ENCODE measurements around the gene BCDIN3D.

The BCDIN3D gene

DNA sequence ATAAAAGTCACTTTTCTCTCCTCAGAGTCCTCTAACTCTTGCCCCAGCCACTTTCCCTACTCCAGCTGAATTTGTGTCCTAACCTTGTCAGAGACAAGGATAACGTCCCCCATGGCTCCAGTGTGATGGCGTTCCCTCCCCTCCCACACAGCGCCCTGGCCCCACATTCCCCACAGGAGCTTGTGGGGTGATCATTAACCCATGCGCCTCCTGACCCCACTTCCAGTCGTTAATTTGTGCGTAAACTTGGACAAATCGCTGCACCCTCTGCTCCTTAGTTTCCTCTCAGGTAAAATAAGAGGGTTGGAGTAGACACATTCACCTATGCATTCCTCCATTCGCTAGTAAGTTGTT, 22.9 kb upstream of the BCDIN3D start:
- H2AFZ ChIP-seq (ENCODE audit: low read depth, low read length), result no peak overlapping the region
- no peak overlapping the region for H3K4me3 ChIP-seq (ENCODE audit: low read depth in 1 of 2, low read length in 2 of 2)
- no peaks in the 10 kb centered on the region for H3K79me2 ChIP-seq (ENCODE audit: insufficient read depth, low read length)
- no peaks in the 10 kb centered on the region for H3K36me3 ChIP-seq (ENCODE audit: insufficient read depth, low read length)
- H3K4me2 ChIP-seq (ENCODE audit: insufficient read depth, low read length), result no peak overlapping the region
- H4K20me1 ChIP-seq (ENCODE audit: insufficient read depth, low read length), result no peaks in the 10 kb centered on the region; the same call in 1 of the 2 replicates
- H3K9ac ChIP-seq (ENCODE audit: low read depth, low read length), result no peak overlapping the region
- H3K27ac ChIP-seq (ENCODE audit: low read length), result no peak overlapping the region
- ATAC-seq (ENCODE audit: insufficient read depth, low read depth) (no peak), DNase-seq (no peak)
- no peak for TF ChIP-seq CTCF (IDR thresholded peaks at IDR 0.05; ENCODE audit: borderline replicate concordance, extremely low read depth, low read length, poor library complexity, severe bottlenecking)
- TF ChIP-seq EZH2 (IDR thresholded peaks at IDR 0.05; ENCODE audit: borderline replicate concordance, low read depth, low read length, severe bottlenecking), result no peak
- H3K9me3 ChIP-seq (ENCODE audit: insufficient read depth, low read length, severe bottlenecking), result no peaks in the 10 kb centered on the region
- no peaks in the 10 kb centered on the region for H3K4me1 ChIP-seq (ENCODE audit: insufficient read depth, low read length)
- H3K27me3 ChIP-seq (ENCODE audit: insufficient read depth, low read length, poor library complexity), result no peaks in the 10 kb centered on the region

DNA sequence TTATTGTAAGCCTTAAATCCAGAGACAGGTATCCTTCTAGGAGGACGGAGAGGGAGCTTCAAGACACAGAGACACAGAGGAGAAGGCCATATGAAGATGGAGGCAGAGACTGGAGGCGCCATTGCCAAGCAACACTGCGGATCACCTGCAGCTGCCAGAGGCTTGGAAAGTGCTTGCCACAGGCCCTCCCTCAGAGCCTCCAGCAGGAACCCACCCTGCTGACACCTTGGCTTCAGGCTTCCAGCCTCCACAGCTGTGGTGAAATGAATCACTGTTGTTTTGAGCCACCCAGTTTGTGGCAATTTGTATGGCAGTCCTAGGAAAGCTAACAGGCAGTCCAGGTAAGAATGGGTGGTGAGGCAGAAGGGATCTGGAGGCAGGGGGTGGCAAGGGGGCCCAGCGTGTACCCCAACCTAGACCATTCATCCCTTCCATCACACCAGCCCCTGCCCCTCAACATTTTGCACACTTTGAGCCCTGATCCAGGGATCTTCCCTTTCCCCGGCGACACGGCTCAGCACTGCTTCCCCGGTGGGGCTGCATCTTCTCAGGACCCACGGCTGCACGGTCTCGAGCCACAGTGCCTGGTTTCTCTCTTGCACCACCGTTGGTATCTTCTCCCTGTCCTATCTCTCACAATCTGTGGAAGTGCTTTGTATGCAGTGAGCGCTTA, 22.3 kb upstream of the BCDIN3D start:
- no peak overlapping the region for H3K9ac ChIP-seq (ENCODE audit: low read depth, low read length)
- no peak overlapping the region for H3K27ac ChIP-seq (ENCODE audit: low read length)
- no peaks in the 10 kb centered on the region for H3K9me3 ChIP-seq (ENCODE audit: insufficient read depth, low read length, severe bottlenecking)
- H4K20me1 ChIP-seq (ENCODE audit: insufficient read depth, low read length), result no peaks in the 10 kb centered on the region; the same call in 1 of the 2 replicates
- ATAC-seq (ENCODE audit: insufficient read depth, low read depth) (no peak), DNase-seq (no peak)
- no peaks in the 10 kb centered on the region for H3K4me1 ChIP-seq (ENCODE audit: insufficient read depth, low read length)
- H3K79me2 ChIP-seq (ENCODE audit: insufficient read depth, low read length), result no peaks in the 10 kb centered on the region
- H3K4me2 ChIP-seq (ENCODE audit: insufficient read depth, low read length), result no peak overlapping the region
- H3K4me3 ChIP-seq (ENCODE audit: low read depth in 1 of 2, low read length in 2 of 2), result no peak overlapping the region
- no peaks in the 10 kb centered on the region for H3K27me3 ChIP-seq (ENCODE audit: insufficient read depth, low read length, poor library complexity)
- TF ChIP-seq EZH2 (IDR thresholded peaks at IDR 0.05; ENCODE audit: borderline replicate concordance, low read depth, low read length, severe bottlenecking) (no peak), CTCF (IDR thresholded peaks at IDR 0.05; ENCODE audit: borderline replicate concordance, extremely low read depth, low read length, poor library complexity, severe bottlenecking) (no peak)
- no peaks in the 10 kb centered on the region for H3K36me3 ChIP-seq (ENCODE audit: insufficient read depth, low read length)
- no peak overlapping the region for H2AFZ ChIP-seq (ENCODE audit: low read depth, low read length)

GRCh38 chr12:49864798-49865090, 21.8 kb upstream of the BCDIN3D start:
- Histone ChIP-seq H3K4me3 (ENCODE audit: low read depth in 1 of 2, low read length in 2 of 2) (no peak overlapping the region), H3K9me3 (ENCODE audit: insufficient read depth, low read length, severe bottlenecking) (no peaks in the 10 kb centered on the region), H2AFZ (ENCODE audit: low read depth, low read length) (no peak overlapping the region), H3K9ac (ENCODE audit: low read depth, low read length) (no peak overlapping the region), H4K20me1 (ENCODE audit: insufficient read depth, low read length) (no peaks in the 10 kb centered on the region; the same call in 1 of the 2 replicates), H3K27me3 (ENCODE audit: insufficient read depth, low read length, poor library complexity) (no peaks in the 10 kb centered on the region), H3K4me1 (ENCODE audit: insufficient read depth, low read length) (no peaks in the 10 kb centered on the region), H3K36me3 (ENCODE audit: insufficient read depth, low read length) (no peaks in the 10 kb centered on the region), H3K4me2 (ENCODE audit: insufficient read depth, low read length) (no peak overlapping the region), H3K27ac (ENCODE audit: low read length) (no peak overlapping the region), H3K79me2 (ENCODE audit: insufficient read depth, low read length) (no peaks in the 10 kb centered on the region)
- no peak for ATAC-seq (ENCODE audit: insufficient read depth, low read depth)
- no peak for DNase-seq
- TF ChIP-seq CTCF (IDR thresholded peaks at IDR 0.05; ENCODE audit: borderline replicate concordance, extremely low read depth, low read length, poor library complexity, severe bottlenecking) (no peak), EZH2 (IDR thresholded peaks at IDR 0.05; ENCODE audit: borderline replicate concordance, low read depth, low read length, severe bottlenecking) (no peak)
